ENCODE data around the gene OR5A2. TPM values are rescaled to one million over a fixed set of nuclear protein-coding genes. Genes with fewer than 3 reads are reported as not detected.

The OR5A2 gene
- total RNA-seq, 1 donor from 2014 or later: not detected

GRCh38 chr11:59427068-59427382 lies 812 bp upstream of the OR5A2 start:
- Histone ChIP-seq H3K4me3 (no peak overlapping the region), H3K27me3 (no peaks in the 10 kb centered on the region), H3K27ac (no peak overlapping the region), H3K9me3 (no peaks in the 10 kb centered on the region), H3K4me1 (no peaks in the 10 kb centered on the region), H3K36me3 (no peaks in the 10 kb centered on the region)
- intact Hi-C loops (cut with DNase I): no loop called here
- TF ChIP-seq CTCF (IDR thresholded peaks at IDR 0.05): no peak
- no peak for DNase-seq (ENCODE audit: low spot score in 2 of 2)

GRCh38 chr11:59425131-59425530 lies 1.1 kb downstream of the OR5A2 start:
- Histone ChIP-seq H3K27ac (no peak overlapping the region), H3K27me3 (no peaks in the 10 kb centered on the region), H3K4me1 (no peaks in the 10 kb centered on the region), H3K36me3 (no peaks in the 10 kb centered on the region), H3K4me3 (no peak overlapping the region), H3K9me3 (no peaks in the 10 kb centered on the region)
- TF ChIP-seq CTCF (IDR thresholded peaks at IDR 0.05): no peak
- no peak for DNase-seq (ENCODE audit: low spot score in 2 of 2)
- intact Hi-C loops (cut with DNase I): no loop called here

- no peaks in the 10 kb centered on the region for H3K9me3 ChIP-seq
- TF ChIP-seq CTCF (IDR thresholded peaks at IDR 0.05): no peak
- no peak overlapping the region for H3K4me3 ChIP-seq
- H3K36me3 ChIP-seq: no peaks in the 10 kb centered on the region
- intact Hi-C loops (cut with DNase I): no loop called here
- no peaks in the 10 kb centered on the region for H3K4me1 ChIP-seq
- DNase-seq (ENCODE audit: low spot score in 2 of 2): no peak
- no peak overlapping the region for H3K27ac ChIP-seq
- no peaks in the 10 kb centered on the region for H3K27me3 ChIP-seq
These were observed 2.4 kb downstream of the OR5A2 start for GRCh38 chr11:59423835-59424234.

GRCh38 chr11:59418156-59418555 lies 8.1 kb downstream of the OR5A2 start:
- no peak overlapping the region for H3K27ac ChIP-seq
- intact Hi-C loops (cut with DNase I): no loop called here
- no peak for TF ChIP-seq CTCF (IDR thresholded peaks at IDR 0.05)
- no peaks in the 10 kb centered on the region for H3K36me3 ChIP-seq
- no peak for DNase-seq (ENCODE audit: low spot score in 2 of 2)
- H3K4me3 ChIP-seq: no peak overlapping the region
- no peaks in the 10 kb centered on the region for H3K27me3 ChIP-seq
- no peaks in the 10 kb centered on the region for H3K9me3 ChIP-seq
- no peaks in the 10 kb centered on the region for H3K4me1 ChIP-seq

GRCh38 chr11:59417023-59417422 lies 9.2 kb downstream of the OR5A2 start:
- Histone ChIP-seq H3K27me3 (no peaks in the 10 kb centered on the region), H3K36me3 (no peaks in the 10 kb centered on the region), H3K27ac (no peak overlapping the region), H3K4me3 (no peak overlapping the region), H3K9me3 (no peaks in the 10 kb centered on the region), H3K4me1 (no peaks in the 10 kb centered on the region)
- intact Hi-C loops (cut with DNase I): no loop called here
- TF ChIP-seq CTCF (IDR thresholded peaks at IDR 0.05): no peak
- no peak for DNase-seq (ENCODE audit: low spot score in 2 of 2)

GRCh38 chr11:59416613-59417012 lies 9.6 kb downstream of the OR5A2 start:
- no peak overlapping the region for H3K27ac ChIP-seq
- no peaks in the 10 kb centered on the region for H3K36me3 ChIP-seq
- no peaks in the 10 kb centered on the region for H3K9me3 ChIP-seq
- H3K4me3 ChIP-seq: no peak overlapping the region
- TF ChIP-seq CTCF (IDR thresholded peaks at IDR 0.05): no peak
- H3K27me3 ChIP-seq: no peaks in the 10 kb centered on the region
- DNase-seq (ENCODE audit: low spot score in 2 of 2): no peak
- intact Hi-C loops (cut with DNase I): no loop called here
- no peaks in the 10 kb centered on the region for H3K4me1 ChIP-seq
